ENCODE results near the gene GLP1R.
A peak's percentile ranks its signal among the peaks of the same experiment; 100 is the strongest.
"Not testable (repeated sequence)": the region's sequence is repeated elsewhere in the genome, so short reads cannot be mapped to it uniquely, and the experiment has no call there.

Gene GLP1R

DNA sequence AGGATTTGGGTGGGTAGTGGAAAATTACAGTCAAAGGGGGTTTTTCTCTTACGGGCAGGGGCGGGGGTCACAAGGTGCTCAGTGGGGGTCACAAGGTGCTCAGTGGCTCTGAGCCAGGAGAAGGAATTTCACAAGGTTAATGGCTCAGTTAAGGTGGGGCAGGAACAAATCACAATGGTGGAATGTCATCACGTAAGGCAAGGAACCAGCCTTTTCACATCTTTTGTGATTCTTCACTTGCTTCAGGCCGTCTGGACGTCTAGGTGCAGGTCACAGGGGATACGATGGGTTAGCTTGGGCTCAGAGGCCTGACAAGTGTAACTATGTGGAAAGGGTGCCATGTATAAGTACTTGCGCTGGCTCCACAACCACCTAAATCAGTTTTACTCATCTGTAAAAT is 87.6 kb downstream of the GLP1R start:
- DNase-seq = not testable (repeated sequence)

DNA sequence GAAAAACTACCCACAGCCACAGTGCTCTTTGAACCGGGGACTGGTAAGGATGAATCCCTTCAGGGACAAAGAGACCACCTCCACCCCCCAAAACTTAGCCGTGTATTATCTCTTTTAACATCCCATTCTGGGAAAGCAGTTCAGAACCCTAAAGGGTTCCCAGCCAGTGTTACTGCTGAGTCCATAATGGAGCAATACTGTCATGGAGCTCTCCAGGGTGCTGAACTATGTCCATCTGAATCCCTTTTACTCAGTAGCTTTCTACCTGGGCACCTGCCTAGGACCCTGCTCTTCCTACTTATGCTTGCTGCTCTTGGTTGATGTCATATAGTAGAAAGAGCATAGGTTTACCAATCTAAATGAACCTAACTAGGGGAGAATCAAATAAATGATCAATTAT is 88.7 kb downstream of the GLP1R start:
- DNase-seq = peak in 3 of 6 experiments; percentile 1 to 21 (median 4)
